Medulla oblongata (tissue), 1 donor: ENCODE results near the gene PRR23A.

Experiments
- DNase-seq: peaks from one replicate; pipeline ENCODE4 v3.0.0-alpha.2; 2015; ENCODE audit errors: extremely low spot score

PRR23A gene

GRCh38 chr3:138972941-138973340 is 33.1 kb downstream of the PRR23A start:
- no peak for DNase-seq

- DNase-seq: no peak
Observed at GRCh38 chr3:138971766-138972320, 34.2 kb downstream of the PRR23A start.

- no peak for DNase-seq
Observed at GRCh38 chr3:138964923-138965322, 41.1 kb downstream of the PRR23A start.

- no peak for DNase-seq
Observed at GRCh38 chr3:138964264-138964663, 41.8 kb downstream of the PRR23A start.

GRCh38 chr3:138962854-138963560 is 43.1 kb downstream of the PRR23A start:
- DNase-seq: no peak

GRCh38 chr3:138960417-138960852 is 45.6 kb downstream of the PRR23A start:
- no peak for DNase-seq
